ENCODE data around the gene SH2D7. TPM values are rescaled to one million over a fixed set of nuclear protein-coding genes. Genes with fewer than 3 reads are reported as not detected.

Gene SH2D7
- total and polyA plus RNA-seq, 8 donors, result 0.04 to 1.8 (median 0.15) TPM; not detected in 1

DNA sequence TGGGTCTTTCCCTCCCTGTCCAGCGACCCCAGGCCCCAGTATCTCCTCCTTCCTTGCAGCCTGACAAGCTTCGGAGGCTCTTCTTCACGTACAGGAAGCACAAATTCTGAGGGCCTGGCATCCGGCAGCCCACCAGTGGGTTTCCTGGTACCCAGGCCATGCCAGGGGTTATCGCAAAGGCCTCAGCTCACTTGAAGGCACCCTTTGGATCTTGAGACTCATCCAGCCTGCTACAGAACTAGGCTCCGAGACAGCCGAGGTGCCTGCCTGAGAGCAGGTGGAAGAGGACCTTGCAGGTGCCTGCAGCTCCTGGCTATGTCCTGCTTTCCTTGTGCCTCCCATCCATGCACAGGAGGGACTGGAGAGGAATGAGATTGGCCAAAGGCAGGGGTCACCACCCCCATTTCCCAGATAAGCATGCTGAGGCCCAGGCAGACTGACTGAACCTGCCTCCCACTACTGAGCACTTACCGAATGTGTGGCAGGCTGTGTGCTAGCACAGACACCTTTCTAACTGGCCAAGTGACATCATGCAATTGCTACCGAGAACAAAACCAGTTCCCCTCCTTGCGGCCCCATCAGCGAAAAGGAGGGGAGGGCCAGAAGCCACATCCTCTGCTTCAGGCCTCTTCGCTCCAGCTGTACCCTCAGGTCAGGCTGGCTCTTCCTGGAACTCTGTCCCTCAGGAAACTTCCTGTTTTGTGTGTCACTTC lies 11.2 kb downstream of the SH2D7 start:
- DNase-seq (peak in 2 of 6 donors; percentile 22 to 30), ATAC-seq (peak in 1 of 4 donors; percentile 3), FAIRE-seq (no peak)
- intact Hi-C loops (cut with DNase I), result loop anchor here in 2 of 3 donors (10.0 kb wide), 2 partner anchors 109 to 139 kb away; no protein-coding TSS in a partner anchor
- Histone ChIP-seq H3K9me3 (no peaks in the 10 kb centered on the region), H3K4me3 (no peak overlapping the region), H3K27ac (no peak overlapping the region), H3K4me1 (no peaks in the 10 kb centered on the region), H3K36me3 (no peaks in the 10 kb centered on the region), H3K27me3 (no peaks in the 10 kb centered on the region)
- 81 to 85% methylated on average over 12 of the region's 12 CpGs for WGBS, 2 donors
- TF ChIP-seq, protein P1, sequence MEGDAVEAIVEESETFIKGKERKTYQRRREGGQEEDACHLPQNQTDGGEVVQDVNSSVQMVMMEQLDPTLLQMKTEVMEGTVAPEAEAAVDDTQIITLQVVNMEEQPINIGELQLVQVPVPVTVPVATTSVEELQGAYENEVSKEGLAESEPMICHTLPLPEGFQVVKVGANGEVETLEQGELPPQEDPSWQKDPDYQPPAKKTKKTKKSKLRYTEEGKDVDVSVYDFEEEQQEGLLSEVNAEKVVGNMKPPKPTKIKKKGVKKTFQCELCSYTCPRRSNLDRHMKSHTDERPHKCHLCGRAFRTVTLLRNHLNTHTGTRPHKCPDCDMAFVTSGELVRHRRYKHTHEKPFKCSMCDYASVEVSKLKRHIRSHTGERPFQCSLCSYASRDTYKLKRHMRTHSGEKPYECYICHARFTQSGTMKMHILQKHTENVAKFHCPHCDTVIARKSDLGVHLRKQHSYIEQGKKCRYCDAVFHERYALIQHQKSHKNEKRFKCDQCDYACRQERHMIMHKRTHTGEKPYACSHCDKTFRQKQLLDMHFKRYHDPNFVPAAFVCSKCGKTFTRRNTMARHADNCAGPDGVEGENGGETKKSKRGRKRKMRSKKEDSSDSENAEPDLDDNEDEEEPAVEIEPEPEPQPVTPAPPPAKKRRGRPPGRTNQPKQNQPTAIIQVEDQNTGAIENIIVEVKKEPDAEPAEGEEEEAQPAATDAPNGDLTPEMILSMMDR (IDR thresholded peaks at IDR 0.05), result no peak

DNA sequence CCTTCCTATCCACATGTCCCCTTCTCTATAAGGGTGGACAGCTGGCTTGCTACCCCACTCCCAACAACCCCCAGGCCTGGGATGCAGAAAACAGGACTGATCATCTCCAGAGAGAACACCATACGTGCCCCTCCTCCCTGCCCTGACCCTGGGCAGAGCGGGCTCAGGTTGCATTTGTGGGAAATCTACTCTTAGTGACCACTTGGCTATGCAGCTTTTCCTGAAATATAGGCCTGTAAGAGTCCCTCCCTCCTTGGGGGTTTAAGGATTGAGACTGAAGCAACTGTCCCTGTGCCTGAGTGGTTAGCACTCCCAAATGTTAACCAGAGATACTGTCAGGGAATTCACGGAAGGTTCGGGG lies 11.7 kb downstream of the SH2D7 start:
- H3K27ac ChIP-seq, result no peak overlapping the region
- intact Hi-C loops (cut with DNase I), result loop anchor here in 2 of 3 donors (10.0 kb wide), 2 partner anchors 109 to 139 kb away; no protein-coding TSS in a partner anchor
- FAIRE-seq (no peak), DNase-seq (peak in 1 of 6 donors; percentile 29), ATAC-seq (no peak)
- WGBS, 2 donors, result 87 to 95% methylated on average over 4 of the region's 4 CpGs
- no peaks in the 10 kb centered on the region for H3K9me3 ChIP-seq
- H3K27me3 ChIP-seq, result no peaks in the 10 kb centered on the region
- TF ChIP-seq, protein P1 (IDR thresholded peaks at IDR 0.05), result no peak
- H3K4me3 ChIP-seq, result no peak overlapping the region
- H3K36me3 ChIP-seq, result no peaks in the 10 kb centered on the region
- H3K4me1 ChIP-seq, result no peaks in the 10 kb centered on the region

DNA sequence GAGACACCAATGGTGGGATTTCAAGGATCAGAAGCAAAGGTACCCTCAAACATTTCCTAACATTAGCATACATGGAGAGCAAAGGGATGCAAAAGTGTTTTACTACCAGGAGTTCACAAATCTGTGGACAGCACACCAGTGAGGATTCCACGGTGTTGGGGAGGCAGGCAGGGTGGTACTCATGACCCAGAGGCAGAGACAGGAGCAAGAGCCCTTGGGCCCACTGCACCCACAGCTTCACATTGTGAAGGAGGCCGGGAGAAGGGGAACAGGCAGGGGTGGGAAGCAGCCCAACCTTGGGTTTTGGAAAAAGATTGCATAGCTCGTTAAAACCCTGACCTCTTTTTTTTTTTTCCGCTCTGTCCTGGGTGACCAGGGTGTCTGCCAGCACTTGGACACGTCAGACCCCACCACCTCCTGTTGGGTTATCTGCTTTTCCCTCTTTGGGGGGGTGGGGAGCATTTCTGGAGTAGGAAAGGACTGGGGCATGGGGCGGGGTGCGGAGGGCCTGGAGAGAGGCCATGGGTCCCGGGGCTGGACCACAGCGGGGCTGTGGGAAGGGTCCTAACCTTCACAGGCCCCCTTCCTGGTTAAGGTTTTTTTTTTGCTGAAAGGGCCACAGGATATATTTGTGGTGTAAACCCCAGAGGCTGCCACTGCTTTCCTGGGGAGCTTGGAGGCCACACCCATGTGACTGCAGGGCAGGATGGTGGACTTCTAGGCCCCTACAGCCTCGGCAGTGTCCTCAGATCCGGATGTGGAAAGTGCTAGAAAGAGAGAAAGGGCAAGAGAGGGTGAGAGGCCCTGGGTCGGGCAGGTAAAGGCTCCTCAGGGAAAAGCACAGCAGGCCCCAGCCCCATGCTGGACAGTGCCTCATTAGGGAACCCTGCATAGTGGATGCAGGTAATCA lies 12.5 kb downstream of the SH2D7 start:
- no peaks in the 10 kb centered on the region for H3K27me3 ChIP-seq
- no peaks in the 10 kb centered on the region for H3K9me3 ChIP-seq
- H3K27ac ChIP-seq, result no peak overlapping the region
- no peaks in the 10 kb centered on the region for H3K4me1 ChIP-seq
- intact Hi-C loops (cut with DNase I), result loop anchor here in 2 of 3 donors (10.0 kb wide), 2 partner anchors 110 to 140 kb away; no protein-coding TSS in a partner anchor
- H3K36me3 ChIP-seq, result no peaks in the 10 kb centered on the region
- peak in 2 of 6 donors; percentile 24 to 42 for DNase-seq
- 80 to 87% methylated on average over 12 of the region's 12 CpGs for WGBS, 2 donors
- no peak for FAIRE-seq
- TF ChIP-seq, protein P1 (IDR thresholded peaks at IDR 0.05), result no peak
- no peak for ATAC-seq
- no peak overlapping the region for H3K4me3 ChIP-seq

DNA sequence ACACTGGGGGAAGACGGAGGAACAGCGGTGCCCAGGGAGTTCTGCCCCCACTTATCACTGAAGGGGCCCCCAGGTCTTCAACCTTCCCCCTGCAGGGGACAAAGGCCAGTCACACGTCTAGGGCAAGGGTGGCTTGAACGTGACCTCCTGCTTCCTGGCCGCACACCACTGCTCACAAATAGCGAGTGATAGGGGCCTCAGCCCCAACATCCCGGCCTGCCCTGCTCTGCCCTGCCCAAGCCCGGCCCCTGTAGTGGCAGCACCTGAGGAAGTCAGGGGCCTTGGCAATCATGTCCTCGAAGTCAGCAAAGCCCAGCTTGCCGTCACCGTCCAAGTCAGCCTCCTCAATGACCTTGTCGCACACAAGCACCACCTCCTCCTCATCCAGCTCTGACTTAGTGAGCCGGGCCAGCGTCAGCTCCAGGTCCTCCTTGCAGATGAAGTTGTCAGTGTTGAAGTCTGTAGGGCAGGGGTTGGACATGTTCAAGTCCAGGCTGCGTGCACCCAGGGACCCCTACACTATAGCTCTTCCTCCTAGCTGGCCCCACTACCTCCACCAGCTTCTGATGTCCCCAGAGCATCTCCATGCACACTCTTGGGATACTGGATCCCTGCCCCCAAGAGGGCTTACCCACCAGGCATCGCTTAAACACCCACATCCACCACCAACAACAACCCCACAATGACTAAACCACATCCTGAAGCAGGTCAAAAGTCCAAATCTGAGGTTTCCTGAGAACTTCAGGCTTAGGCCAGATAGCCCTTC lies 13.3 kb downstream of the SH2D7 start:
- FAIRE-seq (no peak), DNase-seq (peak in 2 of 6 donors; percentile 43 to 46), ATAC-seq (no peak)
- Histone ChIP-seq H3K27me3 (no peaks in the 10 kb centered on the region), H3K27ac (no peak overlapping the region), H3K36me3 (no peaks in the 10 kb centered on the region), H3K9me3 (no peaks in the 10 kb centered on the region), H3K4me1 (no peaks in the 10 kb centered on the region), H3K4me3 (no peak overlapping the region)
- intact Hi-C loops (cut with DNase I), result loop anchor here in 2 of 3 donors (10.0 kb wide), 2 partner anchors 111 to 141 kb away; no protein-coding TSS in a partner anchor
- TF ChIP-seq, protein P1 (IDR thresholded peaks at IDR 0.05), result no peak
- 90 to 93% methylated on average over 16 of the region's 16 CpGs for WGBS, 2 donors
